ENCODE data around the gene NACC2. TPM values are rescaled to one million over a fixed set of nuclear protein-coding genes. Genes with fewer than 3 reads are reported as not detected.

The NACC2 gene
- polyA plus RNA-seq, 1 donor (not counting 4 experiments of a cell fraction or from before 2014, with no cell fraction given) = 4.6 TPM

- peaks cover 14 to 20% of the 10 kb centered on the region in 2 experiments for H3K36me3 ChIP-seq (ENCODE audit: control insufficient read depth in 2 of 2, extremely low read depth in 1 of 2, insufficient read depth in 2 of 2, low read length in 2 of 2)
- peaks cover 7% of the 10 kb centered on the region for H4K20me1 ChIP-seq (ENCODE audit: control insufficient read depth, extremely low read depth, insufficient read depth, low read length)
Measured at GRCh38 chr9:136016572-136017288, 78.4 kb downstream of the NACC2 start.

GRCh38 chr9:136015656-136016571, 79.2 kb downstream of the NACC2 start:
- Histone ChIP-seq H3K27ac (ENCODE audit: control insufficient read depth, insufficient read depth, low read length) (no peak overlapping the region), H3K36me3 (ENCODE audit: control insufficient read depth in 2 of 2, extremely low read depth in 1 of 2, insufficient read depth in 2 of 2, low read length in 2 of 2) (peaks cover 13 to 14% of the 10 kb centered on the region in 2 experiments), H3K27me3 (ENCODE audit: control insufficient read depth, extremely low read depth, insufficient read depth, low read length) (no peaks in the 10 kb centered on the region), H3K4me2 (ENCODE audit: control insufficient read depth, extremely low read depth, insufficient read depth, low read depth, low read length) (no peak overlapping the region), H3K4me1 (ENCODE audit: control insufficient read depth, extremely low read depth, insufficient read depth, low read length) (no peaks in the 10 kb centered on the region), H3K9ac (ENCODE audit: control insufficient read depth, extremely low read depth, insufficient read depth, low read length) (no peak overlapping the region), H2AFZ (ENCODE audit: control insufficient read depth, low read length) (no peak overlapping the region), H4K20me1 (ENCODE audit: control insufficient read depth, extremely low read depth, insufficient read depth, low read length) (no peaks in the 10 kb centered on the region), H3K4me3 (ENCODE audit: control insufficient read depth in 2 of 3, extremely low read depth in 1 of 3, insufficient read depth in 2 of 3, low read depth in 1 of 3, low read length in 3 of 3) (no peak overlapping the region), H3K9me1 (ENCODE audit: control insufficient read depth, extremely low read depth, insufficient read depth, low read length) (no peaks in the 10 kb centered on the region), H3K79me2 (ENCODE audit: control insufficient read depth, insufficient read depth, low read length) (peaks cover 19% of the 10 kb centered on the region), H3K9me3 (ENCODE audit: control insufficient read depth, low read depth, low read length) (no peaks in the 10 kb centered on the region)
- FAIRE-seq (no peak), DNase-seq (ENCODE audit: low read depth, low spot score) (no peak)
- TF ChIP-seq CTCF (optimal IDR thresholded peaks at IDR 0.05 in 1 of 3, IDR thresholded peaks at IDR 0.05 in 1 of 3, conservative IDR thresholded peaks at IDR 0.05 in 1 of 3; ENCODE audit: extremely low read depth in 1 of 3, insufficient read depth in 2 of 3, low read length in 3 of 3) (no peak), EZH2 (IDR thresholded peaks at IDR 0.05; ENCODE audit: low read length) (no peak)
- dilution Hi-C loops (cut with MboI; ENCODE audit: extremely low pct_ligation_motif_present, low sequenced_read_pairs) = no loop called here

More at GRCh38 chr9:136016572-136017288, 78.4 kb downstream of the NACC2 start:
- H3K9ac ChIP-seq (ENCODE audit: control insufficient read depth, extremely low read depth, insufficient read depth, low read length) = no peak overlapping the region
- H3K4me3 ChIP-seq (ENCODE audit: control insufficient read depth in 2 of 3, extremely low read depth in 1 of 3, insufficient read depth in 2 of 3, low read depth in 1 of 3, low read length in 3 of 3) = no peak overlapping the region
- dilution Hi-C loops (cut with MboI; ENCODE audit: extremely low pct_ligation_motif_present, low sequenced_read_pairs) = no loop called here
- TF ChIP-seq EZH2 (IDR thresholded peaks at IDR 0.05; ENCODE audit: low read length) = no peak
- TF ChIP-seq CTCF (optimal IDR thresholded peaks at IDR 0.05 in 1 of 3, IDR thresholded peaks at IDR 0.05 in 1 of 3, conservative IDR thresholded peaks at IDR 0.05 in 1 of 3; ENCODE audit: extremely low read depth in 1 of 3, insufficient read depth in 2 of 3, low read length in 3 of 3) = no peak
- H3K27ac ChIP-seq (ENCODE audit: control insufficient read depth, insufficient read depth, low read length) = no peak overlapping the region
- FAIRE-seq (no peak), DNase-seq (ENCODE audit: low read depth, low spot score) (no peak)
- H3K4me2 ChIP-seq (ENCODE audit: control insufficient read depth, extremely low read depth, insufficient read depth, low read depth, low read length) = no peak overlapping the region
- H3K79me2 ChIP-seq (ENCODE audit: control insufficient read depth, insufficient read depth, low read length) = peaks cover 26% of the 10 kb centered on the region
- H2AFZ ChIP-seq (ENCODE audit: control insufficient read depth, low read length) = no peak overlapping the region
- no peaks in the 10 kb centered on the region for H3K27me3 ChIP-seq (ENCODE audit: control insufficient read depth, extremely low read depth, insufficient read depth, low read length)
- H3K9me1 ChIP-seq (ENCODE audit: control insufficient read depth, extremely low read depth, insufficient read depth, low read length) = no peaks in the 10 kb centered on the region
- H3K4me1 ChIP-seq (ENCODE audit: control insufficient read depth, extremely low read depth, insufficient read depth, low read length) = no peaks in the 10 kb centered on the region
- no peaks in the 10 kb centered on the region for H3K9me3 ChIP-seq (ENCODE audit: control insufficient read depth, low read depth, low read length)
